ENCODE measurements around the gene ARHGAP18.
A peak's percentile ranks its signal among the peaks of the same experiment; 100 is the strongest.
"Not testable (repeated sequence)": the region's sequence is repeated elsewhere in the genome, so short reads cannot be mapped to it uniquely, and the experiment has no call there.

ARHGAP18 gene

GRCh38 chr6:129586815-129587214 is 123.2 kb downstream of the ARHGAP18 start:
- Histone ChIP-seq H3K27me3 (ENCODE audit: insufficient read depth, insufficient read length) (no peaks in the 10 kb centered on the region), H3K4me3 (ENCODE audit: insufficient read length, low read depth) (no peak overlapping the region), H3K4me1 (ENCODE audit: insufficient read depth, insufficient read length) (no peaks in the 10 kb centered on the region), H3K9ac (ENCODE audit: insufficient read length, low read depth) (no peak overlapping the region), H3K36me3 (ENCODE audit: insufficient read depth, insufficient read length, low read length) (no peaks in the 10 kb centered on the region), H3K9me3 (ENCODE audit: insufficient read depth, low read length) (no peaks in the 10 kb centered on the region)
- TF ChIP-seq ZNF274 (IDR thresholded peaks at IDR 0.05; ENCODE audit: low read depth, low read length) (no peak), YY1 (IDR thresholded peaks at IDR 0.05; ENCODE audit: insufficient read depth, insufficient read length) (no peak)
- DNase-seq (ENCODE audit: low read depth, low spot score) = no peak

GRCh38 chr6:129583866-129584265 is 126.1 kb downstream of the ARHGAP18 start:
- Histone ChIP-seq H3K4me3 (ENCODE audit: insufficient read length, low read depth) (no peak overlapping the region), H3K9me3 (ENCODE audit: insufficient read depth, low read length) (no peaks in the 10 kb centered on the region), H3K36me3 (ENCODE audit: insufficient read depth, insufficient read length, low read length) (no peaks in the 10 kb centered on the region), H3K27me3 (ENCODE audit: insufficient read depth, insufficient read length) (no peaks in the 10 kb centered on the region), H3K4me1 (ENCODE audit: insufficient read depth, insufficient read length) (no peaks in the 10 kb centered on the region), H3K9ac (ENCODE audit: insufficient read length, low read depth) (no peak overlapping the region)
- no peak for TF ChIP-seq YY1 (IDR thresholded peaks at IDR 0.05; ENCODE audit: insufficient read depth, insufficient read length)
- no peak for TF ChIP-seq SUZ12 (IDR thresholded peaks at IDR 0.05; ENCODE audit: extremely low read depth, insufficient read depth, insufficient read length)
- TF ChIP-seq ZNF274 (IDR thresholded peaks at IDR 0.05; ENCODE audit: low read depth, low read length) = no peak
- DNase-seq (ENCODE audit: low read depth, low spot score) = no peak

- H3K4me3 ChIP-seq (ENCODE audit: insufficient read length, low read depth) = no peak overlapping the region
- H3K9ac ChIP-seq (ENCODE audit: insufficient read length, low read depth) = no peak overlapping the region
- no peak for TF ChIP-seq SUZ12 (IDR thresholded peaks at IDR 0.05; ENCODE audit: extremely low read depth, insufficient read depth, insufficient read length)
- TF ChIP-seq ZNF274 (IDR thresholded peaks at IDR 0.05; ENCODE audit: low read depth, low read length) = no peak
- no peak for TF ChIP-seq YY1 (IDR thresholded peaks at IDR 0.05; ENCODE audit: insufficient read depth, insufficient read length)
- H3K9me3 ChIP-seq (ENCODE audit: insufficient read depth, low read length) = no peaks in the 10 kb centered on the region
- H3K36me3 ChIP-seq (ENCODE audit: insufficient read depth, insufficient read length, low read length) = no peaks in the 10 kb centered on the region
- DNase-seq (ENCODE audit: low read depth, low spot score) = no peak
- no peaks in the 10 kb centered on the region for H3K27me3 ChIP-seq (ENCODE audit: insufficient read depth, insufficient read length)
- H3K4me1 ChIP-seq (ENCODE audit: insufficient read depth, insufficient read length) = no peaks in the 10 kb centered on the region
Observed at GRCh38 chr6:129578315-129578714, 131.7 kb downstream of the ARHGAP18 start.

DNA sequence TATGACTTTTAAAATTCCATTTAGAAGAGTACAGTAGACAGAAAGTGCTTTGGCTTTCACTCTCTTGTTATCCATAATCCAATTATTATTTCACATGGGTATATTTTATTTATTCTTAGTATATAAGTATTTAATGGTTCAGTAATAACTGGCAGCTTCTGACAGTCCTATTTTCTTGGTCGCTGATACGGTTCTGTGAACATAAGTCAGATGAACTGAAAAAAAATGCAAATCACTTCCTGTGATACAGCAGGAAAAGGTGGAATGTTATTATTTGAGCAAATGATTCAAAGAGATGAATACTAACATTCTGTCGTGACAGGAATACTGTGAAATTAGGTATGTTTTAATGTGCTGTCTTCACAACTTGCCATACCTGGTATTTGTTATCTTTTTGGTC is 132.3 kb downstream of the ARHGAP18 start:
- H3K4me3 ChIP-seq (ENCODE audit: insufficient read length, low read depth) = no peak overlapping the region
- H3K4me1 ChIP-seq (ENCODE audit: insufficient read depth, insufficient read length) = no peaks in the 10 kb centered on the region
- no peaks in the 10 kb centered on the region for H3K27me3 ChIP-seq (ENCODE audit: insufficient read depth, insufficient read length)
- H3K9me3 ChIP-seq (ENCODE audit: insufficient read depth, low read length) = no peaks in the 10 kb centered on the region
- TF ChIP-seq YY1 (IDR thresholded peaks at IDR 0.05; ENCODE audit: insufficient read depth, insufficient read length) (no peak), ZNF274 (IDR thresholded peaks at IDR 0.05; ENCODE audit: low read depth, low read length) (no peak), SUZ12 (IDR thresholded peaks at IDR 0.05; ENCODE audit: extremely low read depth, insufficient read depth, insufficient read length) (no peak)
- DNase-seq (ENCODE audit: low read depth, low spot score) = no peak
- H3K9ac ChIP-seq (ENCODE audit: insufficient read length, low read depth) = no peak overlapping the region
- H3K36me3 ChIP-seq (ENCODE audit: insufficient read depth, insufficient read length, low read length) = no peaks in the 10 kb centered on the region

DNA sequence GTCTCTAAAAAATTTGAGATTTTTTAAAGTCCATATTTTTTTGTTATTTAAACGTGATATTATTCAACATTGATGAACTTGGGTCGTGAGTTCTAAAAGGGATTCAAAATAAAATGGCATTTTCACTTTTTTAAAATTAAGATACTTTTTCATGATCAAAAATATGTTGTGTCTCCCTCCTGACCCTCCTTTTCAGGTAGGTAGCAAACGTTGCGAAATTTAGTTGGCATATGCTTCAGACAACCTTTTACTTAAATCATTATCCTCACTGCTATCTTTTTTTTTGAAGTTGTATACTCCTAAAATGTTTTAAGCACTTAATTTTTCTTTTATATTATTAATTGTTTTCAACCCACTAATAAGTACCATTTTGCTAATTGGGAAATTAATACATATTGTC is 133.5 kb downstream of the ARHGAP18 start:
- no peak overlapping the region for H3K4me3 ChIP-seq (ENCODE audit: insufficient read length, low read depth)
- H3K36me3 ChIP-seq (ENCODE audit: insufficient read depth, insufficient read length, low read length) = no peaks in the 10 kb centered on the region
- H3K9me3 ChIP-seq (ENCODE audit: insufficient read depth, low read length) = no peaks in the 10 kb centered on the region
- TF ChIP-seq ZNF274 (IDR thresholded peaks at IDR 0.05; ENCODE audit: low read depth, low read length) (no peak), YY1 (IDR thresholded peaks at IDR 0.05; ENCODE audit: insufficient read depth, insufficient read length) (no peak), SUZ12 (IDR thresholded peaks at IDR 0.05; ENCODE audit: extremely low read depth, insufficient read depth, insufficient read length) (no peak)
- H3K4me1 ChIP-seq (ENCODE audit: insufficient read depth, insufficient read length) = no peaks in the 10 kb centered on the region
- no peaks in the 10 kb centered on the region for H3K27me3 ChIP-seq (ENCODE audit: insufficient read depth, insufficient read length)
- no peak for DNase-seq (ENCODE audit: low read depth, low spot score)
- H3K9ac ChIP-seq (ENCODE audit: insufficient read length, low read depth) = no peak overlapping the region

GRCh38 chr6:129575378-129576118 is 134.4 kb downstream of the ARHGAP18 start:
- TF ChIP-seq SUZ12 (IDR thresholded peaks at IDR 0.05; ENCODE audit: extremely low read depth, insufficient read depth, insufficient read length) (no peak), ZNF274 (IDR thresholded peaks at IDR 0.05; ENCODE audit: low read depth, low read length) (no peak), YY1 (IDR thresholded peaks at IDR 0.05; ENCODE audit: insufficient read depth, insufficient read length) (no peak)
- Histone ChIP-seq H3K4me1 (ENCODE audit: insufficient read depth, insufficient read length) (no peaks in the 10 kb centered on the region), H3K9me3 (ENCODE audit: insufficient read depth, low read length) (no peaks in the 10 kb centered on the region), H3K4me3 (ENCODE audit: insufficient read length, low read depth) (no peak overlapping the region), H3K9ac (ENCODE audit: insufficient read length, low read depth) (no peak overlapping the region), H3K27me3 (ENCODE audit: insufficient read depth, insufficient read length) (no peaks in the 10 kb centered on the region), H3K36me3 (ENCODE audit: insufficient read depth, insufficient read length, low read length) (no peaks in the 10 kb centered on the region)
- peak; percentile 6 for DNase-seq (ENCODE audit: low read depth, low spot score)

DNA sequence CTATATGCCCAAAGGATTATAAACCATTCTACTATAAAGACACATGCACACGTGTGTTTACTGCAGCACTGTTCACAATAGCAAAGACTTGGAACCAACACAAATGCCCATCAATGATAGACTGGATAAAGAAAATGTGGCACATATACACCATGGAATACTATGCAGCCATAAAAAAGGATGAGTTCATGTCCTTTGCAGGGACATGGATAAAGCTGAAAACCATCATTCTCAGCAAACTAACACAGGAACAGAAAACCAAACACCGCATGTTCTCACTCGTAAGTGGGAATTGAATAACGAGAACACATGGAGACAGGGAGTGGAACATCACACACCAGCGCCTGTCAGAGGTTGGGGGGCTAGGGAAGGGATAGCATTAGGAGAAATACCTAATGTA is 135.4 kb downstream of the ARHGAP18 start:
- not testable (repeated sequence) for DNase-seq (ENCODE audit: low read depth, low spot score); H3K4me1 ChIP-seq (ENCODE audit: insufficient read depth, insufficient read length); H3K4me3 ChIP-seq (ENCODE audit: insufficient read length, low read depth); H3K27me3 ChIP-seq (ENCODE audit: insufficient read depth, insufficient read length); H3K9ac ChIP-seq (ENCODE audit: insufficient read length, low read depth); H3K36me3 ChIP-seq (ENCODE audit: insufficient read depth, insufficient read length, low read length); H3K9me3 ChIP-seq (ENCODE audit: insufficient read depth, low read length)

DNA sequence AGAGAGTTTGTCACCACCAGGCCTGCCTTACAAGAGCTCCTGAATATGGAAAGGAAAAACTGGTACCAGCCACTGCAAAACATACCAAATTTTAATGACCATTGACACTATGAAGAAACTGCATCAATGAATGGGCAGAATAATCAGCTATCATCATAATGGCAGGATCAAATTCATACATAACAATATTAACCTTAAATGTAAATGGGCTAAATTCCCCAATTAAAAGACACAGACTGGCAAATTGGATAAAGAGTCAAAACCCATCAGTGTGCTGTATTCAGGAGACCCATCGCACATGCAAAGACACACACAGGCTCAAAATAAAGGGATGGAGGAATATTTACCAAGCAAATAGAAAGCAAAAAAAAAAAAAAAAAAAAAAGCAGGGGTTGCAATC is 139.0 kb downstream of the ARHGAP18 start:
- H3K27me3 ChIP-seq (ENCODE audit: insufficient read depth, insufficient read length); H3K9me3 ChIP-seq (ENCODE audit: insufficient read depth, low read length); H3K9ac ChIP-seq (ENCODE audit: insufficient read length, low read depth); H3K36me3 ChIP-seq (ENCODE audit: insufficient read depth, insufficient read length, low read length); DNase-seq (ENCODE audit: low read depth, low spot score); H3K4me1 ChIP-seq (ENCODE audit: insufficient read depth, insufficient read length); H3K4me3 ChIP-seq (ENCODE audit: insufficient read length, low read depth): not testable (repeated sequence)
